H1 (cell line): ENCODE measurements around the gene MAP1LC3A. TPM values are rescaled to one million over a fixed set of nuclear protein-coding genes. Genes with fewer than 3 reads are reported as not detected.

ENCODE experiments used
- CTCF ChIA-PET: fragments of 300-600 bp; sonication (Branson Sonifier 250); formaldehyde crosslinking; loops from one replicate; lab custom pipeline; 2021; ENCODE audit not compliant: partially characterized antibody; lab: Charles Lee
- POLR2A ChIA-PET: fragments of 300-600 bp; sonication (Branson Sonifier 250); formaldehyde crosslinking; loops from one replicate; lab custom pipeline; 2021; ENCODE audit warnings: inconsistent platforms; ENCODE audit not compliant: partially characterized antibody; lab: Charles Lee
- DNase-seq, 2 experiments: peaks; one replicate each; pipeline versions ENCODE4 v3.0.0 to v3.0.0-alpha.2; 2010 to 2022; ENCODE audit warnings: low spot score in 2 of 2, low read depth in 1 of 2, mixed read lengths in 1 of 2
- FAIRE-seq: peaks from 2 replicates; lab custom pipeline; 2011; peaks lifted over from hg19 to GRCh38; lab: Jason Lieb, UNC
- H2AFZ ChIP-seq: 2 replicates; pipeline ENCODE4 v1.8.1; 2012; ENCODE audit warnings: low read length, inconsistent platforms
- H2AK5ac ChIP-seq: 2 replicates; pipeline ENCODE4 v1.6.1; 2013; ENCODE audit warnings: low read depth, low read length
- H2BK120ac ChIP-seq: replicated peaks from 2 replicates; pipeline ENCODE3; 2013; ENCODE audit warnings: low read depth, low read length, inconsistent platforms
- H2BK12ac ChIP-seq: 2 replicates; pipeline ENCODE4 v1.6.1; 2013; ENCODE audit warnings: low read depth, low read length
- H2BK15ac ChIP-seq: 2 replicates; pipeline ENCODE4 v1.6.1; 2013; ENCODE audit warnings: low read length
- H2BK20ac ChIP-seq: 2 replicates; pipeline ENCODE4 v1.6.1; 2013; ENCODE audit warnings: low read length
- H2BK5ac ChIP-seq: 2 replicates; pipeline ENCODE4 v1.6.1; 2013; ENCODE audit warnings: low read depth, low read length
- H3K14ac ChIP-seq: 2 replicates; pipeline ENCODE4 v1.6.1; 2013; ENCODE audit warnings: inconsistent platforms; ENCODE audit not compliant: insufficient read length
- H3K18ac ChIP-seq: 2 replicates; pipeline ENCODE4 v1.6.1; 2013; ENCODE audit warnings: low read length; ENCODE audit errors: extremely low read depth
- H3K23ac ChIP-seq: 2 replicates; pipeline ENCODE4 v1.6.1; 2013; ENCODE audit warnings: inconsistent platforms; ENCODE audit not compliant: insufficient read length
- H3K23me2 ChIP-seq: 2 replicates; pipeline ENCODE4 v1.6.1; 2013; ENCODE audit warnings: low read depth, low read length
- H3K27ac ChIP-seq: 2 replicates; pipeline ENCODE4 v1.6.1; 2011; ENCODE audit warnings: low read depth, low read length, inconsistent platforms
- H3K27me3 ChIP-seq, 4 experiments: replicated peaks in 1 of 4; 1 replicate in 1 of 4; 2 replicates in 3 of 4; pipeline versions ENCODE4 v1.6.1 to v1.8.1; 2011 to 2013; ENCODE audit warnings: low read length in 3 of 4, mild to moderate bottlenecking in 3 of 4, inconsistent platforms in 2 of 4, mixed read lengths in 2 of 4, moderate library complexity in 1 of 4; ENCODE audit not compliant: control insufficient read depth in 3 of 4, insufficient read depth in 3 of 4; ENCODE audit errors: extremely low read depth in 1 of 4
- H3K36me3 ChIP-seq, 4 experiments: 2 replicates each; pipeline versions ENCODE4 v1.6.1 to v1.8.1; 2011 to 2013; ENCODE audit warnings: mild to moderate bottlenecking in 4 of 4, low read length in 3 of 4, moderate library complexity in 2 of 4, control low read depth in 1 of 4, inconsistent platforms in 1 of 4; ENCODE audit not compliant: insufficient read depth in 4 of 4, control insufficient read depth in 2 of 4
- H3K4ac ChIP-seq: replicated peaks from 2 replicates; pipeline ENCODE3; 2013; ENCODE audit warnings: low read length, low read depth, mixed read lengths, inconsistent platforms; ENCODE audit not compliant: insufficient read length
- H3K4me1 ChIP-seq, 4 experiments: replicated peaks in 1 of 4; 1 replicate in 1 of 4; 2 replicates in 3 of 4; pipeline versions ENCODE4 v1.6.1 to v1.8.1; 2011 to 2013; ENCODE audit warnings: low read length in 3 of 4, inconsistent platforms in 2 of 4, mixed read lengths in 1 of 4; ENCODE audit not compliant: insufficient read depth in 4 of 4, control insufficient read depth in 3 of 4
- H3K4me2 ChIP-seq, 2 experiments: 2 replicates each; pipeline versions ENCODE4 v1.6.1 to v1.8.1; 2011 to 2013; ENCODE audit warnings: low read depth in 2 of 2, low read length in 2 of 2, control low read depth in 1 of 2, inconsistent platforms in 1 of 2, mild to moderate bottlenecking in 1 of 2; ENCODE audit not compliant: insufficient read depth in 1 of 2
- H3K4me3 ChIP-seq, 4 experiments: fragments of 200-600, 300-600 bp in 1 of 4; sonication (generic), shearing (Covaris generic), sonication (Bioruptor Twin) in 1 of 4; 2 replicates each; pipeline versions ENCODE4 v1.5.1 to v1.8.1; 2011 to 2016; ENCODE audit warnings: low read length in 4 of 4, low read depth in 3 of 4, control low read depth in 2 of 4, inconsistent platforms in 2 of 4, mild to moderate bottlenecking in 2 of 4, mixed read lengths in 1 of 4, moderate library complexity in 1 of 4; ENCODE audit not compliant: insufficient read depth in 2 of 4; ENCODE audit errors: extremely low read depth in 1 of 4
- H3K56ac ChIP-seq: replicated peaks from 2 replicates; pipeline ENCODE3; 2013; ENCODE audit warnings: low read depth, mild to moderate bottlenecking, mixed read lengths, low read length, inconsistent platforms; ENCODE audit not compliant: insufficient read length
- H3K79me1 ChIP-seq: 2 replicates; pipeline ENCODE4 v1.6.1; 2013; ENCODE audit warnings: low read depth, low read length, control low read depth
- H3K79me2 ChIP-seq, 2 experiments: 2 replicates each; pipeline versions ENCODE4 v1.6.1 to v1.8.1; 2012 to 2013; ENCODE audit warnings: low read length in 2 of 2, mild to moderate bottlenecking in 2 of 2, inconsistent platforms in 1 of 2; ENCODE audit not compliant: insufficient read depth in 2 of 2, control insufficient read depth in 1 of 2
- H3K9ac ChIP-seq, 4 experiments: replicated peaks in 1 of 4; 1 replicate in 1 of 4; 2 replicates in 3 of 4; pipeline versions ENCODE4 v1.6.1 to v1.8.1; 2011 to 2013; ENCODE audit warnings: low read depth in 3 of 4, low read length in 3 of 4, control low read depth in 2 of 4, mild to moderate bottlenecking in 2 of 4, moderate library complexity in 2 of 4, inconsistent platforms in 1 of 4; ENCODE audit errors: extremely low read depth in 1 of 4
- H3K9me3 ChIP-seq, 2 experiments: 2 replicates each; pipeline versions ENCODE4 v1.6.1 to v1.8.1; 2012 to 2013; ENCODE audit warnings: mild to moderate bottlenecking in 2 of 2, moderate library complexity in 2 of 2, control low read depth in 1 of 2, inconsistent platforms in 1 of 2, low read depth in 1 of 2, low read length in 1 of 2, mixed read lengths in 1 of 2; ENCODE audit not compliant: insufficient read depth in 2 of 2
- H4K20me1 ChIP-seq, 2 experiments: replicated peaks in 1 of 2; 2 replicates each; pipeline versions ENCODE3 to v1.8.1; 2011 to 2013; ENCODE audit warnings: inconsistent platforms in 2 of 2, low read length in 2 of 2, mild to moderate bottlenecking in 1 of 2; ENCODE audit not compliant: insufficient read depth in 2 of 2, control insufficient read depth in 1 of 2
- H4K5ac ChIP-seq: 2 replicates; pipeline ENCODE4 v1.6.1; 2013; ENCODE audit warnings: low read length, low read depth, mixed read lengths, inconsistent platforms; ENCODE audit not compliant: insufficient read length
- H4K8ac ChIP-seq: 2 replicates; pipeline ENCODE4 v1.8.0; 2013; ENCODE audit warnings: mild to moderate bottlenecking, moderate library complexity, low read length, inconsistent platforms; ENCODE audit not compliant: insufficient read depth; ENCODE audit errors: extremely low read depth
- H4K91ac ChIP-seq: replicated peaks from 2 replicates; pipeline ENCODE3; 2013; ENCODE audit warnings: low read length, mixed read lengths, inconsistent platforms; ENCODE audit not compliant: insufficient read length
- BACH1 ChIP-seq: IDR thresholded peaks from 2 replicates; pipeline ENCODE4 v1.6.1; 2012; ENCODE audit warnings: low read length, improper control_type of control experiment
- BCL11A ChIP-seq, 2 experiments: IDR thresholded peaks; one replicate each; pipeline ENCODE4 v1.6.1; 2011; ENCODE audit warnings: low read depth in 2 of 2, low read length in 2 of 2, mild to moderate bottlenecking in 2 of 2
- CTBP2 ChIP-seq: IDR thresholded peaks from 2 replicates; pipeline ENCODE4 v1.7.0; 2011; ENCODE audit warnings: borderline replicate concordance, mild to moderate bottlenecking, moderate library complexity, mixed read lengths, low read length; ENCODE audit not compliant: insufficient read depth, insufficient read length
- GTF2F1 ChIP-seq: IDR thresholded peaks from 2 replicates; pipeline ENCODE4 v1.6.1; 2012; ENCODE audit warnings: low read depth, low read length, improper control_type of control experiment, borderline replicate concordance
- JUND ChIP-seq: IDR thresholded peaks from 2 replicates; pipeline ENCODE4 v1.6.1; 2011; ENCODE audit warnings: mild to moderate bottlenecking, improper control_type of control experiment, low read length
- NRF1 ChIP-seq: IDR thresholded peaks from 2 replicates; pipeline ENCODE4 v1.6.1; 2011; ENCODE audit warnings: mild to moderate bottlenecking, low read depth, low read length, improper control_type of control experiment
- RBBP5 ChIP-seq: IDR thresholded peaks from 2 replicates; pipeline ENCODE4 v1.7.1; 2012; ENCODE audit warnings: low read depth, mild to moderate bottlenecking, inconsistent platforms, low read length, moderate library complexity, borderline replicate concordance
- SIRT6 ChIP-seq: IDR thresholded peaks from one replicate; pipeline ENCODE4 v1.7.1; 2012; ENCODE audit warnings: low read length, inconsistent platforms
- SP4 ChIP-seq: IDR thresholded peaks from 2 replicates; pipeline ENCODE4 v1.6.1; 2012; ENCODE audit warnings: low read length, inconsistent platforms
- TAF7 ChIP-seq: optimal IDR thresholded peaks from 2 replicates; pipeline ENCODE3; 2011; ENCODE audit warnings: low read depth, mild to moderate bottlenecking, inconsistent platforms, low read length, moderate library complexity, borderline replicate concordance
- TCF12 ChIP-seq: IDR thresholded peaks from 2 replicates; pipeline ENCODE4 v1.6.1; 2011; ENCODE audit warnings: low read depth, mild to moderate bottlenecking, low read length
- YY1 ChIP-seq: IDR thresholded peaks from 2 replicates; pipeline ENCODE4 v1.6.1; 2011; ENCODE audit warnings: low read depth, mild to moderate bottlenecking, low read length
- WGBS, 2 experiments: shearing (Covaris generic) in 1 of 2; methylation state at CpG; one replicate each; pipeline versions ENCODE4 v1.1.6 to v1.1.7; 2013 to 2015; ENCODE audit warnings: low lambda C conversion rate in 2 of 2, mixed read lengths in 2 of 2, inconsistent platforms in 1 of 2, low coverage in 1 of 2, missing lambda C conversion rate in 1 of 2; ENCODE audit not compliant: insufficient replicate concordance in 2 of 2, insufficient coverage in 1 of 2, insufficient read length in 1 of 2; ENCODE audit errors: extremely low coverage in 1 of 2, missing lambda C conversion rate in 1 of 2; 5-methylcytosine and 5-hydroxymethylcytosine counted together
- polyA plus RNA-seq, 7 experiments: library from polyadenylated mRNA; depleted of rRNA in 3 of 7; stranded (reverse) in 5 of 7; unstranded in 2 of 7; fragments of >200 nt in 5 of 7; fragments of 200-250 nt in 2 of 7; gene quantifications; 1 replicate in 5 of 7; 2 replicates in 1 of 7; 4 replicates in 1 of 7; pipeline versions ENCODE4 v1.2.1 to v1.2.3, GENCODE V29; 2011 to 2013; ENCODE audit warnings: missing spikeins in 2 of 7, mixed read lengths in 2 of 7
- total RNA-seq: library from RNA; stranded (reverse); fragmentation: NEBNext Ultra II Directional; extraction: Animal tissue kit (Norgen Biotek cat#: 25700); gene quantifications from 2 replicates; pipeline ENCODE4 v1.2.1, GENCODE V29; 2021
- TF ChIP-seq, protein P1 (sequence below): IDR thresholded peaks from 2 replicates; pipeline ENCODE4 v1.6.1; 2011; ENCODE audit warnings: low read length, improper control_type of control experiment

The MAP1LC3A gene
- total and polyA plus RNA-seq, 2 of the 8 experiments (the other 6 are each of a cell fraction or from before 2014, with no cell fraction given), result 5.0 to 6.1 TPM

GRCh38 chr20:34517114-34517505 is 41.4 kb upstream of the MAP1LC3A start:
- Histone ChIP-seq H3K27ac (no peak overlapping the region), H2BK12ac (no peak overlapping the region)
- 24% methylated on average over 3 of the region's 3 CpGs; no CpG with 5 or more reads in 1 of the 2 experiments for WGBS, 2 experiments
- TF ChIP-seq SP4, result no peak
- TF ChIP-seq YY1, result no peak
- TF ChIP-seq CTBP2, result no peak
- TF ChIP-seq, protein P1, sequence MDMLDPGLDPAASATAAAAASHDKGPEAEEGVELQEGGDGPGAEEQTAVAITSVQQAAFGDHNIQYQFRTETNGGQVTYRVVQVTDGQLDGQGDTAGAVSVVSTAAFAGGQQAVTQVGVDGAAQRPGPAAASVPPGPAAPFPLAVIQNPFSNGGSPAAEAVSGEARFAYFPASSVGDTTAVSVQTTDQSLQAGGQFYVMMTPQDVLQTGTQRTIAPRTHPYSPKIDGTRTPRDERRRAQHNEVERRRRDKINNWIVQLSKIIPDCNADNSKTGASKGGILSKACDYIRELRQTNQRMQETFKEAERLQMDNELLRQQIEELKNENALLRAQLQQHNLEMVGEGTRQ, result no peak
- TF ChIP-seq SIRT6, result no peak
- no peak for TF ChIP-seq BCL11A (IDR thresholded peaks at IDR 0.05; ENCODE audit: low read depth in 2 of 2, low read length in 2 of 2)
- TF ChIP-seq NRF1, result no peak
- TF ChIP-seq RBBP5, result no peak
- no peak for TF ChIP-seq BACH1
- no peak for TF ChIP-seq TCF12
- no peak for TF ChIP-seq GTF2F1
- TF ChIP-seq JUND, result no peak
- TF ChIP-seq TAF7, result no peak

More at GRCh38 chr20:34517114-34517505, 41.4 kb upstream of the MAP1LC3A start:
- Histone ChIP-seq H3K79me2 (peaks cover 0 to 53% of the 10 kb centered on the region in 2 experiments; a peak in 3 of 4 replicates), H3K56ac (no peak overlapping the region), H4K5ac (no peak overlapping the region), H3K4me1 (peaks cover 0 to 3% (median 3%) of the 10 kb centered on the region in 4 experiments; a peak in 3 of 7 replicates), H2AK5ac (no peak overlapping the region), H3K4me3 (peak overlapping the region; percentile 77 to 87 (median 82)), H2BK120ac (no peak overlapping the region), H2BK5ac (no peak overlapping the region), H3K9ac (peak overlapping the region in 3 of 4 experiments; percentile 31 to 86 (median 77); a peak in 3 of 7 replicates), H2BK20ac (no peak overlapping the region), H3K79me1 (no peaks in the 10 kb centered on the region), H3K23me2 (peaks cover 10% of the 10 kb centered on the region), H2AFZ (no peak overlapping the region), H3K4ac (peak overlapping the region; percentile 21), H3K18ac (no peak overlapping the region; the same call in 1 of the 2 replicates), H4K20me1 (peaks cover 6 to 9% of the 10 kb centered on the region in 2 experiments), H3K4me2 (peak overlapping the region; percentile 77 to 81), H3K27me3 (no peaks in the 10 kb centered on the region), H3K23ac (no peak overlapping the region), H3K36me3 (no peaks in the 10 kb centered on the region; a peak in 1 of 8 replicates), H3K9me3 (no peaks in the 10 kb centered on the region), H3K14ac (no peak overlapping the region), H4K8ac (no peak overlapping the region; the same call in 1 of the 2 replicates), H2BK15ac (no peak overlapping the region), H4K91ac (no peak overlapping the region)
- POLR2A ChIA-PET, result interaction anchor here (0.7 to 3.3 kb wide), 11 partner anchors 12 to 405 kb away, joined by 3 to 15 read pairs (median 4); partner anchors contain the start of genes AHCY, EIF2S2, ITCH and TP53INP2
- CTCF ChIA-PET, result interaction anchor here (1.0 to 4.7 kb wide), 4 partner anchors 19 to 262 kb away, joined by 3 to 25 read pairs (median 10); no protein-coding TSS in a partner anchor
- no peak for DNase-seq
- no peak for FAIRE-seq
